Mesodermal cell (in vitro differentiated cells): ENCODE measurements around the gene OPALIN.
"Not testable (repeated sequence)": the region's sequence is repeated elsewhere in the genome, so short reads cannot be mapped to it uniquely, and the experiment has no call there.

Source experiments
- H3K27ac ChIP-seq: 2 replicates; pipeline ENCODE4 v1.7.0; 2013; ENCODE audit warnings: mild to moderate bottlenecking, low read depth, low read length, moderate library complexity; ENCODE audit not compliant: severe bottlenecking
- H3K36me3 ChIP-seq: 2 replicates; pipeline ENCODE4 v1.7.1; 2013; ENCODE audit warnings: mild to moderate bottlenecking, low read length, moderate library complexity; ENCODE audit not compliant: control insufficient read depth, insufficient read depth
- H3K4me1 ChIP-seq: one replicate; pipeline ENCODE4 v1.7.1; 2013; ENCODE audit warnings: mild to moderate bottlenecking, low read length; ENCODE audit not compliant: insufficient read depth, control insufficient read depth, poor library complexity, severe bottlenecking
- H3K4me3 ChIP-seq: 2 replicates; pipeline ENCODE4 v1.7.0; 2013; ENCODE audit warnings: low read length, control low read depth, mild to moderate bottlenecking; ENCODE audit not compliant: insufficient read depth, poor library complexity, severe bottlenecking; ENCODE audit errors: extremely low read depth
- H3K9me3 ChIP-seq: 2 replicates; pipeline ENCODE4 v1.7.1; 2013; ENCODE audit warnings: mild to moderate bottlenecking, low read length, moderate library complexity; ENCODE audit not compliant: control insufficient read depth
- WGBS, 2 experiments: methylation state at CpG; one replicate each; pipeline ENCODE4 v1.1.5; 2013; ENCODE audit warnings: missing lambda C conversion rate in 2 of 2; ENCODE audit not compliant: insufficient coverage in 2 of 2; 5-methylcytosine and 5-hydroxymethylcytosine counted together

The OPALIN gene

DNA sequence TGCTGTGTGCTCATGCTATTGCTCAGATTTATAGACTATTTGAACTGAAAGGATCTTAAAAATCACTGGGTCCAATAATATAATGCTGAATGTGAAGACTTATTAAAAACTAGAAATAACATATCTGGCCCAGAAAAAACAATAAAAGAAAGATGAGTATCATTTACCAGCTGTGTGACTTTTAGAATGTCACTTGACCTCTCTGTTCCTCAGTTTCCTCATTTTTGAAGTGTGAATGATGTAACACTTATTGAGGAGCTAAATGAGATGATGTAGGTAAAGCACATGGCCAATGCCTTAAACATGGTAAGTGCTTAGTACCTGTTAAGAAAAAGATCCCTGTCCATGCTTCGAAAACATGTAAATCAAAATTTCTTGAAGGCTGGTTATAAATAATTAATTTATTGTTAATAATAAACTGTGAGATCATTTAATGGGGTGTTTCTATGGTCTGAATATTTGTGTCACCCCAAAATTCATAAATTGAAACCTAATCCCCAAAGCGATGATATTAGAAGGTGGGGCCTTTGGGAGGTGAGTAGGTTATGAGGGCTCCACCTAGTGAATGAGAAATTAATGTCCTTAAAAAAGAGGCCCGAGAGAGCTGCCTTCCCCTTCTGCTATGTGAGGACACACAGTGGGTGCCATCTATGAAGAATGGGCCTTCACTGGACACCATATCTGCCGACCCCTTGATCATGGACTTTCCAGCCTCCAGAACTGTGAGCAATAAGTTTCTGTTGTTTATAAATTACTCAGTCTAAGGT is 41.6 kb downstream of the OPALIN start:
- Histone ChIP-seq H3K4me3 (no peak overlapping the region), H3K4me1 (no peaks in the 10 kb centered on the region), H3K36me3 (no peaks in the 10 kb centered on the region), H3K27ac (no peak overlapping the region), H3K9me3 (no peaks in the 10 kb centered on the region)
- 38% methylated on average over 1 of the region's 4 CpGs; no CpG with 5 or more reads in 1 of the 2 experiments for WGBS, 2 experiments

DNA sequence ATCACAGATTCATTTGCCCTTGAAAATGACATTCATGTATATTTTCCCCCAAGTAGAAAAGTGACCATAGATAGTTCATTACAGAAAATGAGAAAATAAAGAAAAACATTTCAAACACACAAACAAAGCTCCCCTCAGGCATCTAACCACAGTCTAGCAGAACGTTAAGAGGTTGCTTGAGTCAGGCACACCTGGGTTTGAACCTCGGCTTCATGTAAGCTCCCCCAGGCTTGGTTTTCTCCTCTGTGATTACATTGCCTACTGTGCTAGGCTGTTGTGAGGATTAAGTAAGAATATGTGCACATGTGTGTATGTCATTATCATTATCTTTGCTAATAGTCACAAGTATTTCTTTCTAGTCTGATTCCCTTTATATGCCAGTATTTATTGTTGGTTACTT is 45.5 kb downstream of the OPALIN start:
- no peak overlapping the region for H3K27ac ChIP-seq
- H3K36me3 ChIP-seq: no peaks in the 10 kb centered on the region
- H3K4me1 ChIP-seq: no peaks in the 10 kb centered on the region
- WGBS, 2 experiments: 83% methylated on average over 1 of the region's 2 CpGs; no CpG with 5 or more reads in 1 of the 2 experiments
- H3K4me3 ChIP-seq: no peak overlapping the region
- no peaks in the 10 kb centered on the region for H3K9me3 ChIP-seq

DNA sequence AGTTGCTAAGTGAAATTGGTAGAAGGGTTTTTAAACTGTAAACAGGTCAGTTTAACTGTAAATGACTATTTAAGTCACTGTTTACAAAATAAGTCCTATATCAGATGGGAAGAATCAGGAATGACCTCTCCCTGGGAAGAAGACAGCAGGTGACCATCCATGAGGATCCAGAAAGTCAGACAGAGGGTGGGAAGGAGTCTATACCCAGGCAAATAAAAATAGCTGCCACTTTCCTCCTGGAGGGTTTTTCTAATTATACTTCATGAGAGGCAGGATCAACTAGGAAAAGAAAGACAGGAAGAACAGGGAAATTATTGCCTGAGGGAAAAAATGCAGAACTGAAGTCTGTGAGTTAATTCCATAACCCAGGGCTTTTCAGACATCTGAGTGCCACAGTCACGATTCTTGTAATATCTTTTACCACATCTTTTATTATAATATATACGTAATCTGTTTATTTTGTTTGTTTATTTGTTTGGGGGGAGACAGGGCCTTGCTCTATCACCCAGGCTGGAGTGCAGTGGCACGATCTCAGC is 47.6 kb downstream of the OPALIN start:
- no peaks in the 10 kb centered on the region for H3K9me3 ChIP-seq
- H3K36me3 ChIP-seq: no peaks in the 10 kb centered on the region
- no peaks in the 10 kb centered on the region for H3K4me1 ChIP-seq
- H3K27ac ChIP-seq: no peak overlapping the region
- WGBS, 2 experiments: no CpG with 5 or more reads among the region's 3 CpGs
- H3K4me3 ChIP-seq: no peak overlapping the region

DNA sequence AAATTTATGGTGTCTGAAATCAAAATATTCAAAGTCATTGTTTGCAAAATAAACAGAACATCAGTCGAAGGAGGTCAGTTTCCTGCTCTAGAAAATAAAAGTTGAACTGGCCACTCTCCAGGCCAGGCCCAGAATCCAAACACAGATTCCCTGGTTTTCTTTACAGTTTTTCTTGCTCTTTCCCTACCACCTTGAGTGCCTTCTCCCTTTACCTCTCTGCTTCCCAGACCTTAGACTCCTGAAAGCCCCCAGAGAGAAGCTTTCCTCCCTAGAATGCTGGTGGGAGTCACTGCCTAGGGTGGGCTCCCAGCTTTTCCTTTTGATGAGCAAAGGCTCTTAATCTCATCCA is 48.5 kb downstream of the OPALIN start:
- no peak overlapping the region for H3K27ac ChIP-seq
- 0% methylated on average over 1 of the region's 1 CpG; no CpG with 5 or more reads in 1 of the 2 experiments for WGBS, 2 experiments
- H3K4me1 ChIP-seq: no peaks in the 10 kb centered on the region
- no peaks in the 10 kb centered on the region for H3K9me3 ChIP-seq
- no peaks in the 10 kb centered on the region for H3K36me3 ChIP-seq
- no peak overlapping the region for H3K4me3 ChIP-seq

DNA sequence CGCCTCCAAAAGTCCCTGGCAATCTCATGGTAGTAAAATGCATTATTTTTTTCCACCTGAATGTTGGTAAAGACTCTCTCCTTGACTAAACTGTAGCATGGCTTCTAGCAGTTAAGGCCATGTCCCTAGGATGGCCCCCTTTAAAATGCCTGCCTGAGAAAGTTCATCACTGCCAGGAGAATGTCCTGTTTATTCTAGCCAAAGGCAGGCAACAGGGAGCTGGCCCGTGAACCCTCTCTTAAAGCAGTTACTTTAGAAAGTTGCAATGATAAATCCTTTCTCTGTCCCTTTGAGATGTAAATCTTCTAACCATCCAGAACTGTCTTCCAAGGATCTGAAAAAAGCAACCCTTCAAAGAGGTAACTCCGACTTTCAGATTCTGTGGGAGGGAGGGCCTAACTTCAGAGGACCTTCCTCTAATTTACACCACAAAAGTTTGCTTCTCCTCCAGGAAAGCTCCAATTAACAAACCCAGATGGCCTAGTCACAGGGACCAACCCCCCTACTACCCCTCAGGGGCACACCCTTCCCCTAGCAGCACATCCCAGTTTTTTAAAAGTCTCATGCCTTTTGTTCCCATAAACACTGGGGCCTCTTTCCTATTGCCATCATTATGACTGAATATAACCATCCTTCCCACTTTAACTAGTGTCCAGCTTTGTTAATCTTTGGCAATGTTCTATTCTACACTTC is 49.0 kb downstream of the OPALIN start:
- Histone ChIP-seq H3K27ac (no peak overlapping the region), H3K4me3 (no peak overlapping the region), H3K4me1 (no peaks in the 10 kb centered on the region), H3K36me3 (no peaks in the 10 kb centered on the region), H3K9me3 (no peaks in the 10 kb centered on the region)
- 8 to 20% methylated on average over 1 to 2 of the region's 3 CpGs for whole genome bisulfite sequencing, 2 experiments

DNA sequence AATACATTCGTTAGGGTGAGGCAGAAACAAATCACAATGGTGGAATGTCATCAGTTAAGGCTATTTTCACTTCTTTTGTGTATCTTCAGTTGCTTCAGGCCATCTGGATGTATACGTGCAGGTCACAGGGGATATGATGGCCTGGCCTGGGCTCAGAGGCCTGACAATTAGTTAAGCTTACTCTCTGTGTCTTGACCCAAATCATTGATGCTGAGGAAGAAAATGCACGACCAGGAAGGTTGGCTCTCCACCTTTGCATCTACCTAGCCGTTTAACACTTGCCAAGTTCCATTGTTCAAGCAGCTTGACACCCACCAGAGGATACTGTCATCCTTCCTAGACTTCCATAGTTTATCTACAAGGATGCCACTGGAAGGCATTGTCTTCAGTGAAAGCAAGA is 49.9 kb downstream of the OPALIN start:
- 38 to 54% methylated on average over 4 of the region's 4 CpGs for WGBS, 2 experiments
- not testable (repeated sequence) for H3K9me3 ChIP-seq, H3K27ac ChIP-seq, H3K4me3 ChIP-seq, H3K36me3 ChIP-seq, H3K4me1 ChIP-seq

DNA sequence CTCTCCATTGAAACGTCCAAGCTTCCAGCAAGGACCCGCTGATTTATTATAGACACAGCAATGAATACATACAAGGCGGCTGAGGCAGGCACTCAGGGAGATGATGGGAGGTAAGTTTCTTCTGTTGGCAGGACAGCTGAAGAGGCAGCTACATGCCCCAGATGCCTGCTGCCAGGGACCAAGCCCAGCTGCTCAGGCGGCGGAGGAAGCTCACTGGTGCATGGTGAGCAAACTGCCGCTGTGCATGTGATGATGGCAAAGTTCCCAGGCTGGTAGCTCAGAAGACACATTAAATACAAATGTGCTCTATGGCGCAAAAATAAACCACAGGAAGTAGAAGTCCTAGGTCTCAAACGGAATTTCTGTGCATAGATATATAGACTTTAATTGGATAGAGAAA is 52.3 kb downstream of the OPALIN start:
- Histone ChIP-seq H3K4me1 (no peaks in the 10 kb centered on the region), H3K4me3 (no peak overlapping the region), H3K9me3 (no peaks in the 10 kb centered on the region), H3K27ac (no peak overlapping the region), H3K36me3 (no peaks in the 10 kb centered on the region)
- WGBS, 2 experiments: 91 to 100% methylated on average over 3 to 6 of the region's 8 CpGs

DNA sequence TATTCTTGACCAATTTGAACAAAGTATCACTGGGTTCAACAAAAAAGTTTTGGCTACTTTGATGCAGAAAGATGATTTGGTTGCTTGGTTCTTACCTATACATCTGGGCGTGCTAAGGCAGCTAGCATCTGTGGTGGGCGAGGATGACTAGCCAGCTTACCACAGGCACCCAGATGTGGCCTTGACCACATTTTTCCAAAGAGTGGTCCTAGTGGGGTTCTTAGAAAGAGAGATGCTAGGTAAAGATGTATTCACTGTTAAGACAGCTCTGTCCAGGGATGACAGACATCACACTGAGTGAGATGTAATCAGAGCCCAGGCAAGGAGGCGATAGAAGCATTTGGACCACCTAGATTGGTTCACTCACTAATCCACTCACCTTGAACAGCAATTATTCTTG is 53.8 kb downstream of the OPALIN start:
- H3K4me3 ChIP-seq: no peak overlapping the region

DNA sequence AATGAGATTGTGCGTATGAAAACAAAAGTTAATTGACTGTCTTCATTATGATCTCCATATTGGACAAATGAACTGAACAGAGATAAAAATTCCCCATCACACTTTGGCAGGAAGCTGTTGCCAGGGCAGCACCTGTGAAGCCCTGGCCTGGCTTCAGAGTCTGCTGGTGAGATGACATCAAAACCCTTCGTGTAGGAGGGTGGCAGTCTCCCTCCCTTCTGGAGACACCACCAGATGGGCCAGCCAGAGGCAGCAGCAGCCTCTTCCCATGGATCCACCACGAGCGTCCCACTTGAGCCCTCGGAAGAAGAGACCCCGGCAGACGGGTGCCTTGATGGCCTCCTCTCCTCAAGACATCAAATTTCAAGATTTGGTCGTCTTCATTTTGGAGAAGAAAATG is 54.6 kb downstream of the OPALIN start, which contains the start of gene DNTT:
TSS of gene DNTT (plus strand) at position 205 of the 400 bp plus-strand sequence. CDS start at position 269, 64 bp downstream.
- no peaks in the 10 kb centered on the region for H3K36me3 ChIP-seq
- no peak within 1 kb of the TSS for H3K4me3 ChIP-seq
- H3K4me1 ChIP-seq: no peaks in the 10 kb centered on the region
- 82 to 93% methylated on average over 7 of the region's 8 CpGs for WGBS, 2 experiments
- no peak within 1 kb of the TSS for H3K27ac ChIP-seq
- H3K9me3 ChIP-seq: no peaks in the 10 kb centered on the region

More for the DNA sequence above, 53.8 kb downstream of the OPALIN start:
- Histone ChIP-seq H3K9me3 (no peaks in the 10 kb centered on the region), H3K4me1 (no peaks in the 10 kb centered on the region), H3K27ac (no peak overlapping the region), H3K36me3 (no peaks in the 10 kb centered on the region)
- 81 to 83% methylated on average over 1 to 2 of the region's 3 CpGs for WGBS, 2 experiments

DNA sequence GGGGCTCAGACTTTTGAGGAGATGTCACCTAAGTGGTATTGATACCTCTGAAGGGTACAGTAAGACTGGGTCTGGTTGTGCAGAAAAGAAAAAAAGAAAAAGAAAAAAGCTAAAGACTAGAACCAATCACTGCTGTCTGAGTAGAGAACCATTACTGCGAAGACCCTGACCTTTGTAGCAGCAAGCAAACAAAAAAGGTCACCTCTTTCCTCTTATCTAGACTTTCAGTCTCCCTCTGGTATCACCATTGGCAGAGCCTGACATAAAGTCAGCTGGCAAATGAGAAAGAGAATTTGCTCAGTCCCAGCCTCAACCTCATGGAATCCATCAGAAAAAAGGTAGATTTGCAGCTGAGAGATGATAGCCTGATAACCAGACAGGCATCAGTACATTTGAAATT is 57.2 kb downstream of the OPALIN start:
- WGBS, 2 experiments: 80% methylated on average over 1 of the region's 1 CpG; no CpG with 5 or more reads in 1 of the 2 experiments
- no peaks in the 10 kb centered on the region for H3K36me3 ChIP-seq

DNA sequence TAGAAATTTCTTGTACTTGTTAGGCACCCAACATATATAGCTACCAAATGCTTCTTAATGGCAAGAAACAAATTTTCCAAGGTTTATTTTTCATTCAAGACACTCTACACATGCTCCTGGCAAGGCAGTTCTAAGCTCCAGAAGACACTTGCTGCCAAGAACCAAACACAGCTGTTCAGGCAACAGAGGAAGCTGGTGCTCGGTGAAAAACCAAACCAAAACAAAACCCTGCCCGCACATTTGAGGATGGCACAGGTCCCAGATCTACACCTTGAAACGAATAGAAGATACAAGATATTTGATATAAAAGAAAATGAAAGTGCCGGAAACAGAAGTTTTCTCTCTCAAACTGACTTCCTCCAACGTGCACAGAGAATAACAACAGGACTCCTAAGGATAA is 59.4 kb downstream of the OPALIN start:
- 100% methylated on average over 1 of the region's 5 CpGs; no CpG with 5 or more reads in 1 of the 2 experiments for WGBS, 2 experiments
- no peak overlapping the region for H3K27ac ChIP-seq

More for the DNA sequence above, 57.2 kb downstream of the OPALIN start:
- Histone ChIP-seq H3K4me1 (no peaks in the 10 kb centered on the region), H3K9me3 (no peaks in the 10 kb centered on the region), H3K27ac (no peak overlapping the region), H3K4me3 (no peak overlapping the region)

More for the DNA sequence above, 59.4 kb downstream of the OPALIN start:
- Histone ChIP-seq H3K4me3 (no peak overlapping the region), H3K36me3 (no peaks in the 10 kb centered on the region), H3K9me3 (no peaks in the 10 kb centered on the region), H3K4me1 (no peaks in the 10 kb centered on the region)
